HG03159 (cell line): ENCODE data around the gene ZBED4.
"Not testable (repeated sequence)": the region's sequence is repeated elsewhere in the genome, so short reads cannot be mapped to it uniquely, and the experiment has no call there.

Experiments used
- ATAC-seq: cut with Tn5 transposase; IDR thresholded peaks from one replicate; pipeline ENCODE4 v1.9.1; 2021; ENCODE audit warnings: mild to moderate bottlenecking, moderate library complexity; ENCODE audit not compliant: unreplicated experiment

The ZBED4 gene

DNA sequence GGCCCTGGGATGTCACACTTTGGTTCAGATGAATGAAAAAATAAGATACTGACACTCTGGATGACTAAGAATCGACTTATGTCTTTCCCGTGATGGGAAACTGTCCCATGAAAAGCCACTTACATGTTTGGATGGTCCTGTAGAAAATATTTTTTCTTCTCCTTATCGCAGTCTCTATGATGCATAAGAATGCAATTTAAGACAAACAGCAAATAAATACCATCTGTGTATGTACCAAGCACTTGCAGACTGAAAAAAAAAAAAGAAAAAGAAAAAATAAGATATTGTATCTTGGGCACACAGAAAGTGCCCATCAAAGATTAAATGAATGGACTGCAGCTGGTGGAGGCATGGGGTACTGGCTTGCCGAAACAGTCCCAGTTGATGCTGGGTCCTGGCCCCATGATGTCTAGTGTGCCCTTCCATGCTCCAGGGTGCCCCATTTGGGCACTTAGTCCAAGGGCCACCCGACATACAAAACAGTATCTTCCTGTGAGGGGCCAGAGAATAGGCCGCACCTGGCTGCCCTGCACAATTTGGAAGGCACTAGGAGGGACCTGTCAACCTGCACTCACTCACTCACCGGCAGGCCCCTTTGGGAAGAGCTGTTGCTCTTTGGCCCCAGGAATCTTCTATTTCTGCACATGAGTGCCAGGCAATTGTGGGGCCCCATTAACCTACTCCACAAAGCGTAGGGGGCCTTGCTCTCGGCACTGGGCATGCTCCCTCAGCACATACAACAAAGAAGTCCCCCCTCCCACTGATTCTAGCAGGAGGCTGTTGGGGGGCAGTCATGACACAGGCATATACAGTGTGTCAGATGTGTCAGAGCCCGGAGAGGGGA is 2.5 kb upstream of the ZBED4 start:
- ATAC-seq, result no peak

DNA sequence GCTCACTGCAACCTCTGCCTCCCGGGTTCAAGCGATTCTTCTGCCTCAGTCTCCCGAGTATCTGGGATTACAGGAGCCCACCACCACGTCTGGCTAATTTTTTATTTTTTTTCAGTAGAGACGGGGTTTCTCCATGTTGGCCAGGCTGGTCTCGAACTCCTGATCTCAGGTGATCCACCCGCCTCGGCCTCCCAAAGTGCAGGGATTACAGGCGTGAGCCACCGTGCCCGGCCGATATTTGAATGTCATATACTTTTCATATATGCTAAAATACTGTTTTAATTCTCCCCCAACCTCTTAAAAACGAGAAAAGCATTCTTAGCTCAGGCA is 1.1 kb upstream of the ZBED4 start:
- ATAC-seq, result not testable (repeated sequence)

DNA sequence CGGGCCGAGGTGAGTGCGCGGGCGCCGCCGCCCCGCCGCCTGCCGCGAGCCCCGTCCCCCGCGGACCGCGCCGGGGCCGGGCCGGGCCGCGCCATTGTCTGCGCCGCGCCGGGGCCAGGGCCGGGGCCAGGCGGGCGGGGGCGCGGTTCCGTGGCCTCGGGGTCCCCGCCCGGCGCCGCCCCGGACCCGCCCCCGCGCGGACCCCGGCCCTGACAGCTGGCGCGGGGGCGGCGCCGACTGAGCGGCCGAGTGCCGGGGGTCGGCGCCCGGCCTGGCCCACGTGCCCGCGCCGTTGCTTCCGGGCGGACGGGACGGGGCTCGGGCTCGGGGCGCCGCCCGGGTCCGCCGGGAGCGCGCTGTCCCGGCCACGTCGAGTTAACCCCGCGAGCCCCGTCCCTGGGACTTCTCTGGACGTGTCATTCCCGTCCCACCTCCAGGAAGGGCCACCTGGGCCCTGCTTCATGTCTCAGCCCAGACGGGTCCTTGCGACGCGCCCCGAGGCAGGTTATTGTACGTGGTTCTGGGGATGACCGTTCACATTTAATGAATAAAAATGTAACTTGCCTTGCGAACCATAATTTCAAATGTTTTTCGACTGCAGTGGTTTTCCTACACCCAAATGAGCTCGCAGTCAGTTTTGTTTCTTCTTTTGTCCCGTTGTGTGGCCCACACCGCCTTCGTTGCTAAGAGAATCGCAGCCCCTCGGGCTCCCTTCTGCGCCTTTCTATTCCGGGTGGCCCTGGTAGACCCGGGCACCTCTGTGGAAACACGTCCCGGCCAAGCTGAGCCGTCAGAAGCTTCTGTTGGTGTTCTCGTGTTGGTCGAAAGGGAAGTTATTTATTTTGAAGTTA is 562 bp downstream of the ZBED4 start:
- peak; percentile 13 for ATAC-seq

DNA sequence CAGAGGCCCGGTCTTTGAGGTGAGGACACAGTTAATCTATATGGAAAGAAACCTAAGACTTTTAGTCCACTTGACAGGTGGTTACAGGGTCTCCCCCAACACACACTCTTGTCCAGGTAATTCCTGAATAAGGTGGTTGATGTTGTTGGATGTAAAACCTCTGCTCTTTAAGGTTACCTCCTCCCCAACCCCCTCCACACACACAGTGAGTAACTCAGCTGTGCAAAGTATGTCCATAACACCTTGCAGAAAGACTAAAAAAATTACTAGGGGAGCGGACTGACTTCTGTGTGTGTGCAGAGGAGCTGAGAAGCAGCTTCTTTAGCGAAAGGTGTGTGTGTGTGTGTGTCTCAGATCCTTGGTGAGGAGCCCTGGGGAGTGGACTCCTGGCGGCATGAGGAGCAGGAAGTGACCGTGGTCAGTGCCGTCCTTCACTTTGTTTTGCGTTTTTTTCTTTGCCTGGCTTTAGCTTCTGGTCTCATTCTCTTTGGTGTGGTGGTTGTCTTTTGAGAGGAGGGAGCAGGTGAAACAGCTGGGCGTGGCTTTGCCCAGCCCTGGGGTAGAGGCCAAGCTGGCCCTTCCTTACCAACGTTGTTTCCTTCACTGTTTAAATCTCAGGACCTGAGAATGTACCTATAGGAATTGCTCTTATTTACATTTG is 1.7 kb downstream of the ZBED4 start:
- ATAC-seq, result no peak

DNA sequence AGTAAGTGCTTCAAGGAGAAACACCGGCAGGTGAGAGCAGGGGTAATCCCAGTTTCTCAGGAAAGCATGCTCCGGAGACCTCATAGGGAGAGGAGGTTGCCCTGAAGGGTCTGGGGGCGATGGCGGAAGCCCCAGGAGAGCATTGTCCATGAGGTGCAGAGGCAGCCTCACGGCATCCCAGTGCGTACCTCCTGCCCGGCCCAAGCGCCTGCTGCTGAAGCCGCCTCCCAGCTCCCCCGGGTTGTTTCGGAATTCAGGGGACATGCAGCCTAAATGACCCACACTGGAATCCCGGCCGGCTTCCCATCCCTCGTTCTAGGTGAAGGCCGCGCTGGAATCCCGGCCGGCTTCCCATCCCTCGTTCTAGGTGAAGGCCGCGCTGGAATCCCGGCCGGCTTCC is 2.7 kb downstream of the ZBED4 start:
- ATAC-seq, result no peak

DNA sequence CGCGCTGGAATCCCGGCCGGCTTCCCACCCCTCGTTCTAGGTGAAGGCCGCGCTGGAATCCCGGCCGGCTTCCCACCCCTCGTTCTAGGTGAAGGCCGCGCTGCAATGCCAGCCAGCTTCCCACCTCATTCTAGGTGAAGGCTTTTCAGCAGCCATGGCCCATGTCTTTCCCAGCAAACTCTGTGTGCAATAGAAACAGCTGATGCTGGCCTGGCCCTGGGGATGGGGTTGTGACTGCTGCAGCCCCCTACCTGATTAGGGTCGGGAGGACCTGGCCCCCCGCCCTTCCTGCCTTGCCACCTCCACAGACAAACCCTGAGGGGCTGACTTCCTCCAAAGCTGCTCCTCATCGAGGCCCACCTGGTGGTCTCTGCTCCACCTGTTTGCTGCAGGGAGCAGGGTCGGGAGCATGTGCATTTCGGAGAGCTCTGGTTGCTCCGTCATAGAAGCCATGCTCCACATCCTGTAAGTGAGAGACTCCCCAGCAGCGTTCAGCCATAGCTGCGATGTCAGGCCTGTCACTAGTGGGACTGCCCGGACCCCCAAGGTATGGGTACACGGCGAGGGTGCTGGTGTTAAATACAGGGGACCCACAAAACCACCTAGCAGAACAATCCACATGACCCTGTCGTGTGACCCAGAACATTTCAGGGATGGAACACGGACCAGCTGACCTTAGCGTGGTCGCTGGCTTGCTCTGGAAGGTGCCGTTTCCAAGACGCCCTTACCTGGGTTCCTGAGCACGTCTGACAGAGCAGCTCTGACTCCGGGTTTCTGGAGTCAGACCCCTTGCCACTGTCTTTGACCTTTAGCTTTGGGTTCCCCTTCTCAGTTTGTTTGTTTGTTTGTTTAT is 3.3 kb downstream of the ZBED4 start:
- no peak for ATAC-seq

DNA sequence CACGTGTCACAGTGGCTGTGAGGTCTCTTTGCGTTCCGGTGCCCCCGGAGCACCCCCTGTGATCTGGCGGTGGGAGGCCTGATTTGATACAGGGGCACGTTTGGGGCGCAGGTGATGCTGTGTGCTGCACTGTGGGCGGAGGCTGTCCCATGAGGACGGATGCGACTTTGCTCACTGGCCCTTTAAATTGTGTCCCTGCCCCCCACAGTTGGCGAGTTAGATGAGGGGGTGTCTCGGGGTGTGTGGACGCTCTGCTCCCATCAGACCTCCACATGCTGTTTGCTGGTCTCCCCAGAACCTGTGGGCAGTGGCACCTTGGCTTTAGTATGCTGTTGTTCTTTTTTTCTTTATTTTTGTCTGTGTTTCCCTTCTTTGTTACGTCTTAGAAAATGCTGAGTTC is 5.2 kb downstream of the ZBED4 start:
- ATAC-seq, result no peak

DNA sequence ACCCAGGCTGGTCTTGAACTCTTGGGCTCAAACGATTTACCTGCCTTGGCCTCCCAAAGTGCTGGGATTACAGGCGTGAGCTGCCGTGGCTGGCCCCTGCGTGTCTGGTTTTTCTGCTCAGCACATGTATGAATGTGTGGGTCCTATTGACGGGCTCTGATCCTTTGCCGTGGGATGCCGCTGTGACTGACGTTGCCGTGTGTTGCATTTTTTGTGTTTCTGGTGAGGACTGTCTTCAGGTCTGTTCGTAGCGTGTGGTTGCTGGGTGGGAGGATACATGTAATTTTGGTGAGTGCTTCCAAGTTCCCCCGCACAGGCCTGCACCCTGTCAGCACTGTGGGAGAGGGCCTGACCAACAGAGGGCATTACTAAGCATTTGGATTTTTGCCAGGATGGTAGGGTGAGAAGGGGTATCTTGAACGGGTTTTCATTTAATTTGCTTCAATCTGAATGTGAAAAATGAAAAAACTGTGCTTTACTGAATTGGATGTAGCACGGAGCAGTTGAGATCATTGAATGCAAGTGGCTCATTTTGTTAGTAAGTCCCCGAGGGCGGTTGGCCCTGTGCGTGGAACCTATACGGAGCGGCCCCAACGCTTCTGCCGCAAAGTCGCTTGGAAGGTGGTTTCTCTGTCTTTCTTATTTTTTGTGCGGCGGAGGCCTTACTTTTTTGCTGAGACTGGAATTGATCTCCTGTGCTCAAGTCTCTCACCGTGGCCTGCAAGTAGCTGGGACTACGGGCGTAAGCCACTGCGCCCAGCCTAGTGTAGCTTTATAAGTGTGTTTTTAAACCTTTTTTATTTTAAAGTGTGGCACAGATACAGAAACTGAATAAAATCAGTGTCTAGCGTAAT is 8.2 kb downstream of the ZBED4 start:
- ATAC-seq, result no peak

DNA sequence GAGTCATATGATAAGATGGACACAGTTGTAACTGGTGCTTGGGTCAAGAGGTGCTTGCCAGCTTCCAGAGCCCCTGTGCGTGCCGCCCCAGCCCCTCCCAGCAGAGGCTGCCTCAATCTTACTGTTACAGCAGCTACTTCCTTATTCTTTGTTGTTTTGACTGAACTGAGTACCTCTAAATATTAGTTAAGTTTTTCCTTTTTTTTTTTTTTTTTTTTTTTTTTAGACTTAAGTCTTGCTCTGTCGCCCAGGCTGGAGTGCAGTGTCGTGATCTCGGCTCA is 8.8 kb downstream of the ZBED4 start:
- no peak for ATAC-seq

DNA sequence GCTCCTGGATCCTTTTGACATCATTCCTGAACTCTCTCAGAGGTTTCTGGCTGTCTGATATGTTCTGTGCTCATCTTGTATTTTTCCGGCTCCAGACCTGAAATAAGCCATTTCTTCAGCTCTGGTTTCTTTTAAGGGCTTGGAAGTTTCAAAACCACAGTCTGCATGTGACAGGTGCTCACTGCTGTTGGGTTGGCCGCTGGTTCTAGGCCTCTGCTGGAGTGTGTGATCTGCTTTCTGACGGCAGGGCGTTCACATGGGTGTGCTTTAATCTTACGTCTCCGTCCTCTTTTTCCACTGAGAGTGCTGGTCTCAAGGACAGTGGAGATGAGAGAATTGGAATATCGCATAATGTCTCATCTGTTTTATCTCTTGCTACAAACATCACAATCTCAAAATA is 10.3 kb downstream of the ZBED4 start:
- no peak for ATAC-seq

DNA sequence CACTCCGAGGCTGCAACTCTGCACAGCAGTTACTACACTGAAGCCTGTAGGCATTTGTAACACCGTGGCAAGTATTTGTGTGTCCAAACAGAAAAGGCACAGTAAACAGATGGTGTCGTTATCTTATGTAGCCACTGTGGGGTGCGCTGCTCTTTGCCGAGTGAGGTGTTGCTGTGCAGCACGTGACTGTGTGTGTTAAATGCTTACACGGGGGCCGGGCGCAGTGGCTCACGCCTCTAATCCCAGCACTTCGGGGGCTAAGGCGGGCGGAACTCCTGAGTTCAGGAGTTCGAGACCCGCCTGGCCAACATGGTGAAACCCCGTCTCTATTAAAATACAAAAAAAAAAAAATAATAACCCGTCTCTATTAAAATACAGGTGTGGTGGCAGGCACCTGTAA is 11.5 kb downstream of the ZBED4 start:
- no peak for ATAC-seq

DNA sequence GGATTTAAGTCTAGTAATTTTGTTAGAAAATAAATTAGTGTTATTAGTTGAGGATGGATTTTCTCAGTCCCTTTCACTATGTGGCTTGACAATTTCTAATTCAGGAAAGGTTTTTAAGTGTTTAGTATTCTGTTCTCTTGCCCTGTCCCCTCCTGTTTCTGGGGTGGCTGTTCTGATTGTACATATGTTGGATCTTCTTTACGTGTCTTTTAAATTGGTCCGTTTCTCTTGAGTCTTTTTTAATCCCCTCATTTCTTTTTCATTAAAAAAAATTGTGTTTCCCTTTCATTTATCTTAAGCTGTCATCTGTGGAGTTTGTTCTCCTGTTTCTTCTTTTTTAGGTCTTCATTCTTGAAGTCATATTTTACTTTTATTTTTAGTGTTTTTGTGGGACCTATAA is 12.5 kb downstream of the ZBED4 start:
- ATAC-seq, result no peak

DNA sequence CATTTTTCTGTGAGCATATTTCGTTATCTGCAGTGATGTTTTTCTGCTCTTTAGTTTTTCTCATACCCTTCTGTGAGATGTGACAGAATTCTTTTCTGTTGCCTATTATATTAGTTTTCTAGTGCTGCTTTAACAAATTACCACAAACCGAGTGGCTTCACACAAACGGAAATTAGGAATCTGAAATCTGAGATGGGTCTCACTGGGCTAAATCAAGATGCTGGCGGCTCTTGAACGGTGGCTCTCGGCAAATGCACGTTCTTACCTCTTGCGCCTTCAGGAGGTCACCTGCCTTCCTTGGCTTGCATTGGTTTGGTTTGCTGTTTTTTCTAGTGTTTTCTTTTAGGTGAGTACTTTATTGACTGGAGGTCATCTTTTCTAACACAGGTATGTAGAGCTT is 13.0 kb downstream of the ZBED4 start:
- no peak for ATAC-seq

DNA sequence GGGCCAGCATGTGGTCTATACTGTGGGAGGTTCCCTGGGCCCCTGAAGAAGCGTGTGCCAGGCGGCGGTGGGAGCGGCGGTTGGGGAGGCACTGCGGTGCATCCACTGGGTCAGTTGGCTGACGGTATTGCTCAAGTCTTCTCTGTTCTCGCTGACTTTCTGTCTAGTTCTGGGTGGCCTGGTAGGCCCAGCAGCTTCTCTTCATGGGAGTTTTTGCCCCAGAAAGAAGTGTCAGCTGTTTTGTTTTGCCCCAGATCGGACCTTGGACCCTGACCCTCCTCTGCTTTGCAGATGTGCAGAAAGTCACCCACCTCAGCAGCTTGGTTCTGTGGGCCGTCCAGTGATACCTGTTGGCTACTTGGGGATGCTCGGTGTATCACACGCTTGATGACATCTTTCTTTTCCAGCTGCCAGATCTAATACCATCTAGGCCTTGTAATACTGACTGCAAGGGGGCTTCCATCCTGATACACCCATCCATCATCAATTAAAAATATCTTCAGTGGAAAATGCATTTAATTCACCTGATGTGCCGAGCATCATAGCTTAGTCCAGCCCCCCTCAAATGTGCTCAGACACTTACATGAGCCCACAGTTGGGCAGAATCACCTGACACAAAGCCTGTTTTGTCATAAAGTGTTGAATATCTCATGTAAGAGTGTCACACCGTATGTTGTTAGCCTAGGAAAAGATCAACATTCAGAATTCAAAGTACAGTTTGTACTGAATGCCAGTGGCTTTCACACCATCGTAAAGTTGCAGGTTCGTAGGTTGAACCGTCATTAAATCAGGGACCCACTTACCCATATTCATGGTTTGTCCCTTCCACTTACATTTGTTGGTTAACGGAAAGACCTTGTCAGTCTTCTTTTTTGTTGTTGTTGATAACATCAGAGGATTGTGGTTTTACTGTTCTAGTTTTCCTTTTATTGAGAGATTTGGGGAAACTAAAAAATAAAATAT is 13.9 kb downstream of the ZBED4 start:
- ATAC-seq, result no peak

DNA sequence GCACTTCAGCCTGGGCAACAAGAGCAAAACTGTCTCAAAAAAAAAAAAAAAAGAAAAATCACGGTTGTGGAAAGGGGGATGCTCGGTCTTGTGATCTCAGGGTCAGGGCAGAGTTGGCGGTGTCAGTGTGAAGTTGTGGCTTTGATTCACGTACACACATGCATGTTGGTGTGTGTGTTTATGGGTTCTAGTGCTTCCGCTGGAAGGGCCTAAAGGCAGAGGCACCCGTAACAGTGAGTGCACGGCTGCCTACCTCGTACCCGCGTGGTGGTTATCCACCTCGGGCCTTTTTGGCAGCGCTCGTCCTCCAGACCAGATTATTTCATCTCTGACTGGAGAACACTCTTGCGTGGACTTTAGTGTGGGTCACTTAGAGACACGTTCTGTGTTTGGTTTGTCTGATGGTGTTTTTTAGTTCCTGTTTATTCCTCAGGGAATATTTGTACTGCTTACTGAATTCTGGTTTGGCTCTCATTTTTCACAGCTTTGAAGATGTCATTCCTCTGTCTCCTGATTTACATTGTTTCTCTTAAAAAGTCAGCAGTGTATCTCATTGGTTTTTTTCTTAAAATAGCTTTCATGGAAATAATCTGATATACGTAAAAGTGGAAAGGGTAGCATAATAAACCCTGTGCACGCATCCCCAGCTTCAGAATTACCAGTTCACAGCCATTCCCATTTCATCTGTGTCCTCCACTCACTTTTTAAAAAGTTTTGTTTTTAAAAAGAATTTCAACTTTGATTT is 15.6 kb downstream of the ZBED4 start:
- ATAC-seq, result no peak

DNA sequence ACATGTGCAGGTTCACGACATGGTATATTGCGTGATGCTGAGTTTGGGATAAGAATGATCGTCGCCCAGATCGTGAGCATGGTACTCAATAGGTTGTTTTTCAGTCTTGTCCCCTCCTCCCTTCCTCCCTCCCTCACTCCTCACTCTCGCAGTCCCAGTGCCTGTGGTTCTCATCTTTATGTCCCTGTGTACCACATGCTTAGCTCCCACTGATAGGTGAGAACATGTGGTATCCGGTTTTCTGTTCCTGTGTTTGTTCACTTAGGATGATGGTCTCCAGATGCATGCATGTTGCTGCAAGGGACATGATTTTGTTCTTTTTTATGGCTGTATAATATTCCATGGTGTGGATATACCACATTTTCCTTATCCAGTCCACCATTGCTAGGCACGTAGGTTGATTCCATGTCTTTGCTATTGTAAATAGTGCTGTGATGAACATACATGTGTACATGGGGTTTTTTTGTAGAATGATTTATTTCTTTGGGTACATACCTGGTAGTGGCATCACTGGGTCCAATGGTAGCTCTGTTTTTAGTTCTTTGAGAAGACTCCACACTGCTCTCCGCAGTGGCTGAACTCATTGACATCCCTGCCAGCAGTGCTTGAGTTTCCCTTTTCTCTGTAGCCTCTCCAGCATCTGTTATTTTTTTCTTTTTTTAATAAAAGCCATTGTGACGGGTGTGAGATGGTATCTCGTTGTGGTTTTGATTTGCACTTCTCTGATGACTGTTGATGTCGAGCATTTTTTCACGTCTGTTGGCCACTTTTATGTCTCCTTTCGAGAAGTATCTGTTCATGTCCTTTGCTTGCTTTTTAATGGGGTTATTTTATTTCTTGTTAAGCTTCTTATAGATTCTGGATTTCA is 16.4 kb downstream of the ZBED4 start:
- no peak for ATAC-seq

DNA sequence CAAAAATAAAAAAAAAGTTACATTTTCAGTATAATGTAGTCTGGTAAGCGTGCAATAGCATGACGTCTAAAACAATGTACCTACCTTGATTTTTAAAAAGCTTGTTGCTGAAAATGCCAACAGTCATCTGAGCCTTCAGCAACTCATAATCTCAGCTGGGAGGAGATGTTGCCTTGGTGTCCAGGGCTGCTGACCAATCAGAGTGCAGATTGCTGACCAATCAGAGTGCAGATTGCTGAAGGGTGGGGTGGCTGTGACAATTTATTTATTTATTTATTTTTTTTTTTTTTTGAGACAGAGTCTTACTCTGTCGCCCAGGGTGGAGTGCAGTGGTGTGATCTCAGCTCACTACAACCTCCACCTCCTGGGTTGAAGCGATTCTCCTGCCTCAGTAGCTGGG is 17.8 kb downstream of the ZBED4 start:
- ATAC-seq, result no peak
